ENCODE results near the gene C15orf39.

C15orf39 gene

GRCh38 chr15:75174102-75174501 lies 27.6 kb upstream of the C15orf39 start:
- peaks cover 8% of the 10 kb centered on the region for H3K4me1 ChIP-seq (ENCODE audit: control insufficient read depth, insufficient read depth, low read length)
- no peaks in the 10 kb centered on the region for H3K36me3 ChIP-seq (ENCODE audit: control insufficient read depth, insufficient read depth, low read length)
- H3K27ac ChIP-seq (ENCODE audit: low read length): no peak overlapping the region
- WGBS (ENCODE audit: insufficient coverage, insufficient read length): no CpG with 5 or more reads among the region's 5 CpGs
- DNase-seq (ENCODE audit: low read depth, low spot score): no peak
- H3K9me3 ChIP-seq (ENCODE audit: control insufficient read depth, insufficient read depth, low read length): no peaks in the 10 kb centered on the region
- H3K4me3 ChIP-seq (ENCODE audit: low read length): no peak overlapping the region
- 0 out of 2 replicates have a peak, but pooled peaks cover under 1% of the 10 kb centered on the region for H3K27me3 ChIP-seq (ENCODE audit: control insufficient read depth, insufficient read depth, low read length)

GRCh38 chr15:75174729-75175128 lies 27.0 kb upstream of the C15orf39 start:
- no peak overlapping the region for H3K4me3 ChIP-seq (ENCODE audit: low read length)
- no peaks in the 10 kb centered on the region for H3K9me3 ChIP-seq (ENCODE audit: control insufficient read depth, insufficient read depth, low read length)
- DNase-seq (ENCODE audit: low read depth, low spot score): no peak
- no peaks in the 10 kb centered on the region for H3K36me3 ChIP-seq (ENCODE audit: control insufficient read depth, insufficient read depth, low read length)
- H3K4me1 ChIP-seq (ENCODE audit: control insufficient read depth, insufficient read depth, low read length): peaks cover 8% of the 10 kb centered on the region
- no CpG with 5 or more reads among the region's 10 CpGs for WGBS (ENCODE audit: insufficient coverage, insufficient read length)
- no peak overlapping the region for H3K27ac ChIP-seq (ENCODE audit: low read length)
- H3K27me3 ChIP-seq (ENCODE audit: control insufficient read depth, insufficient read depth, low read length): 0 out of 2 replicates have a peak, but pooled peaks cover 1% of the 10 kb centered on the region

GRCh38 chr15:75176396-75176761 lies 25.3 kb upstream of the C15orf39 start:
- peaks cover 11% of the 10 kb centered on the region for H3K4me1 ChIP-seq (ENCODE audit: control insufficient read depth, insufficient read depth, low read length)

GRCh38 chr15:75177360-75178071 lies 24.2 kb upstream of the C15orf39 start:
- WGBS (ENCODE audit: insufficient coverage, insufficient read length): no CpG with 5 or more reads among the region's 6 CpGs
- H3K36me3 ChIP-seq (ENCODE audit: control insufficient read depth, insufficient read depth, low read length): no peaks in the 10 kb centered on the region
- no peak overlapping the region for H3K4me3 ChIP-seq (ENCODE audit: low read length)
- H3K27ac ChIP-seq (ENCODE audit: low read length): no peak overlapping the region
- peaks cover 11% of the 10 kb centered on the region for H3K4me1 ChIP-seq (ENCODE audit: control insufficient read depth, insufficient read depth, low read length)
- H3K27me3 ChIP-seq (ENCODE audit: control insufficient read depth, insufficient read depth, low read length): 0 out of 2 replicates have a peak, but pooled peaks cover 1% of the 10 kb centered on the region
- no peak for DNase-seq (ENCODE audit: low read depth, low spot score)
- H3K9me3 ChIP-seq (ENCODE audit: control insufficient read depth, insufficient read depth, low read length): no peaks in the 10 kb centered on the region

More at GRCh38 chr15:75176396-75176761, 25.3 kb upstream of the C15orf39 start:
- no CpG with 5 or more reads among the region's 4 CpGs for WGBS (ENCODE audit: insufficient coverage, insufficient read length)
- Histone ChIP-seq H3K9me3 (ENCODE audit: control insufficient read depth, insufficient read depth, low read length) (no peaks in the 10 kb centered on the region), H3K4me3 (ENCODE audit: low read length) (no peak overlapping the region), H3K36me3 (ENCODE audit: control insufficient read depth, insufficient read depth, low read length) (no peaks in the 10 kb centered on the region), H3K27ac (ENCODE audit: low read length) (no peak overlapping the region), H3K27me3 (ENCODE audit: control insufficient read depth, insufficient read depth, low read length) (0 out of 2 replicates have a peak, but pooled peaks cover 1% of the 10 kb centered on the region)
- no peak for DNase-seq (ENCODE audit: low read depth, low spot score)

- H3K9me3 ChIP-seq (ENCODE audit: control insufficient read depth, insufficient read depth, low read length): no peaks in the 10 kb centered on the region
- DNase-seq (ENCODE audit: low read depth, low spot score): no peak
- WGBS (ENCODE audit: insufficient coverage, insufficient read length): no CpG with 5 or more reads among the region's 53 CpGs
- peaks cover 12% of the 10 kb centered on the region for H3K4me1 ChIP-seq (ENCODE audit: control insufficient read depth, insufficient read depth, low read length)
- H3K36me3 ChIP-seq (ENCODE audit: control insufficient read depth, insufficient read depth, low read length): no peaks in the 10 kb centered on the region
- 0 out of 2 replicates have a peak, but pooled peaks cover 1% of the 10 kb centered on the region for H3K27me3 ChIP-seq (ENCODE audit: control insufficient read depth, insufficient read depth, low read length)
- H3K4me3 ChIP-seq (ENCODE audit: low read length): peak overlapping the region; percentile 23; the same call in 1 of the 2 replicates
- no peak overlapping the region for H3K27ac ChIP-seq (ENCODE audit: low read length)
Measured at GRCh38 chr15:75178171-75178937, 23.3 kb upstream of the C15orf39 start.

GRCh38 chr15:75178938-75179745 lies 22.5 kb upstream of the C15orf39 start:
- H3K4me3 ChIP-seq (ENCODE audit: low read length): no peak overlapping the region; the same call in 1 of the 2 replicates
- WGBS (ENCODE audit: insufficient coverage, insufficient read length): no CpG with 5 or more reads among the region's 20 CpGs

GRCh38 chr15:75179746-75180140 lies 21.9 kb upstream of the C15orf39 start:
- Histone ChIP-seq H3K4me3 (ENCODE audit: low read length) (no peak overlapping the region), H3K27ac (ENCODE audit: low read length) (no peak overlapping the region), H3K4me1 (ENCODE audit: control insufficient read depth, insufficient read depth, low read length) (peaks cover 12% of the 10 kb centered on the region), H3K27me3 (ENCODE audit: control insufficient read depth, insufficient read depth, low read length) (0 out of 2 replicates have a peak, but pooled peaks cover 1% of the 10 kb centered on the region), H3K36me3 (ENCODE audit: control insufficient read depth, insufficient read depth, low read length) (no peaks in the 10 kb centered on the region), H3K9me3 (ENCODE audit: control insufficient read depth, insufficient read depth, low read length) (no peaks in the 10 kb centered on the region)
- no peak for DNase-seq (ENCODE audit: low read depth, low spot score)
- no CpG with 5 or more reads among the region's 4 CpGs for WGBS (ENCODE audit: insufficient coverage, insufficient read length)

More at GRCh38 chr15:75178938-75179745, 22.5 kb upstream of the C15orf39 start:
- Histone ChIP-seq H3K9me3 (ENCODE audit: control insufficient read depth, insufficient read depth, low read length) (no peaks in the 10 kb centered on the region), H3K36me3 (ENCODE audit: control insufficient read depth, insufficient read depth, low read length) (no peaks in the 10 kb centered on the region), H3K27ac (ENCODE audit: low read length) (no peak overlapping the region), H3K27me3 (ENCODE audit: control insufficient read depth, insufficient read depth, low read length) (0 out of 2 replicates have a peak, but pooled peaks cover 1% of the 10 kb centered on the region), H3K4me1 (ENCODE audit: control insufficient read depth, insufficient read depth, low read length) (peaks cover 12% of the 10 kb centered on the region)
- DNase-seq (ENCODE audit: low read depth, low spot score): no peak

GRCh38 chr15:75181780-75182179 lies 19.9 kb upstream of the C15orf39 start:
- Histone ChIP-seq H3K4me3 (ENCODE audit: low read length) (no peak overlapping the region), H3K27ac (ENCODE audit: low read length) (no peak overlapping the region), H3K27me3 (ENCODE audit: control insufficient read depth, insufficient read depth, low read length) (0 out of 2 replicates have a peak, but pooled peaks cover 1% of the 10 kb centered on the region), H3K36me3 (ENCODE audit: control insufficient read depth, insufficient read depth, low read length) (no peaks in the 10 kb centered on the region), H3K9me3 (ENCODE audit: control insufficient read depth, insufficient read depth, low read length) (no peaks in the 10 kb centered on the region), H3K4me1 (ENCODE audit: control insufficient read depth, insufficient read depth, low read length) (peaks cover 15% of the 10 kb centered on the region)
- DNase-seq (ENCODE audit: low read depth, low spot score): no peak
- no CpG with 5 or more reads among the region's 5 CpGs for WGBS (ENCODE audit: insufficient coverage, insufficient read length)

- H3K4me1 ChIP-seq (ENCODE audit: control insufficient read depth, insufficient read depth, low read length): peaks cover 15% of the 10 kb centered on the region
- WGBS (ENCODE audit: insufficient coverage, insufficient read length): no CpG with 5 or more reads among the region's 12 CpGs
Measured at GRCh38 chr15:75182187-75183131, 19.2 kb upstream of the C15orf39 start.

More at GRCh38 chr15:75182187-75183131, 19.2 kb upstream of the C15orf39 start:
- Histone ChIP-seq H3K36me3 (ENCODE audit: control insufficient read depth, insufficient read depth, low read length) (no peaks in the 10 kb centered on the region), H3K27ac (ENCODE audit: low read length) (no peak overlapping the region), H3K4me3 (ENCODE audit: low read length) (no peak overlapping the region), H3K9me3 (ENCODE audit: control insufficient read depth, insufficient read depth, low read length) (no peaks in the 10 kb centered on the region), H3K27me3 (ENCODE audit: control insufficient read depth, insufficient read depth, low read length) (0 out of 2 replicates have a peak, but pooled peaks cover 1% of the 10 kb centered on the region)
- no peak for DNase-seq (ENCODE audit: low read depth, low spot score)
